RWPE1 (cell line): Measurements from ENCODE around the gene MORN3.
A peak's percentile ranks its signal among the peaks of the same experiment; 100 is the strongest.

Experiments
- CTCF ChIA-PET: fragments of 350-600 bp; sonication (Branson Sonifier 250); formaldehyde crosslinking; extraction: SDS; loops from one replicate; lab custom pipeline; 2021; lab: Yijun Ruan, JAX
- POLR2A ChIA-PET: fragments of 400-600 bp; formaldehyde crosslinking; extraction: SDS; loops from one replicate; lab custom pipeline; 2020; ENCODE audit warnings: antibody characterized with exemption; ENCODE audit not compliant: low non-redundant PET; lab: Yijun Ruan, JAX
- DNase-seq: peaks from one replicate; pipeline ENCODE4 v3.0.0; 2012; ENCODE audit warnings: low spot score
- H3K27ac ChIP-seq: fragments of 450-650 bp; 2 replicates; pipeline ENCODE4 v1.5.1; 2017
- TF ChIP-seq, protein P1 (sequence below): fragments of 450-650 bp; conservative IDR thresholded peaks from 2 replicates; pipeline ENCODE4 v1.5.1; 2017; ENCODE audit warnings: low read depth, mild to moderate bottlenecking

MORN3 gene

DNA sequence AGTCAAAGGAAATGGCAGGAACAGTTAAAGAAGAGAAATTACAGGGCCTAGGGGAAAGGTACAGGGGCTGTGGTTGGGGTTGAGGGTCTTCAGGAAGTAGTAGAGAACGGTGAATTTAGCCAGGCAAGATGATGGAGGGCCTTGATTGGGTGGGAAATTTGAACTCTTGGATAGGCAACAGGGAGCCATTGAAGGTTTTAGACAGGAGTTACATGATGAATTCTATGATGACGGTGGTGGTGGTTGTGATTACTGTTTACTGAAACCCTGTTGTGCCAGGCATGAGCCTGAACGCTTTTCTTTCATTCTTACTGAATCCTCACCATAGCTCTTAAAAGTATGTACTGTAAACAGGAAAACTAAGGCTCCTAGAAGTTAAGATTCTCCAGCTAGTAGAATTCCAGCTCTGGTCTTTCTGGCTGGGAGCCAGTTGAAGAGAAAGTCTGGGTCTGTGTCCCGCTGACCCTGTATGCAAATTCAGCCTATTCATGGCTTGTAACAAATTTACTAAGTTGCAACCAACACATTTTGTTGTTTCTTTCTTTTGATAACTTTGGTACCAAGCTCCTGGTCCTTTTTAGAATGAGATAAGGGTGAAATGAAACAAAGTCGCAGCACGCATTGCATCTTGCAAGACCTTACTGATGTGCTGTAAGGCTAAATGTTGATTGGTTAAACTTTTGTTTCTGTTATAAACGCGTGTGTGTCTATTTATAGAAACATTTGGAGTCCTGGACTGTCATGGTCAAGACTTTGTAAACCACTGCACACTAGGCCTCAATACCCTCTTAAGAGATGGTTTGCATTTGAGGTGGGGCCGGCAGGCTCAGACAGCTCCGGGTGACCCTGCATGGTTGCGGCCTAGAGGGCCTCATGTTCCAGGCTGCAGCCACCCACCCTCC lies 37.1 kb downstream of the MORN3 start:
- ChIA-PET CTCF (no interaction called here), POLR2A (no interaction called here)
- TF ChIP-seq, protein P1, sequence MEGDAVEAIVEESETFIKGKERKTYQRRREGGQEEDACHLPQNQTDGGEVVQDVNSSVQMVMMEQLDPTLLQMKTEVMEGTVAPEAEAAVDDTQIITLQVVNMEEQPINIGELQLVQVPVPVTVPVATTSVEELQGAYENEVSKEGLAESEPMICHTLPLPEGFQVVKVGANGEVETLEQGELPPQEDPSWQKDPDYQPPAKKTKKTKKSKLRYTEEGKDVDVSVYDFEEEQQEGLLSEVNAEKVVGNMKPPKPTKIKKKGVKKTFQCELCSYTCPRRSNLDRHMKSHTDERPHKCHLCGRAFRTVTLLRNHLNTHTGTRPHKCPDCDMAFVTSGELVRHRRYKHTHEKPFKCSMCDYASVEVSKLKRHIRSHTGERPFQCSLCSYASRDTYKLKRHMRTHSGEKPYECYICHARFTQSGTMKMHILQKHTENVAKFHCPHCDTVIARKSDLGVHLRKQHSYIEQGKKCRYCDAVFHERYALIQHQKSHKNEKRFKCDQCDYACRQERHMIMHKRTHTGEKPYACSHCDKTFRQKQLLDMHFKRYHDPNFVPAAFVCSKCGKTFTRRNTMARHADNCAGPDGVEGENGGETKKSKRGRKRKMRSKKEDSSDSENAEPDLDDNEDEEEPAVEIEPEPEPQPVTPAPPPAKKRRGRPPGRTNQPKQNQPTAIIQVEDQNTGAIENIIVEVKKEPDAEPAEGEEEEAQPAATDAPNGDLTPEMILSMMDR, result no peak
- H3K27ac ChIP-seq, result peak overlapping the region; percentile 11; the same call in 1 of the 2 replicates
- DNase-seq, result no peak

DNA sequence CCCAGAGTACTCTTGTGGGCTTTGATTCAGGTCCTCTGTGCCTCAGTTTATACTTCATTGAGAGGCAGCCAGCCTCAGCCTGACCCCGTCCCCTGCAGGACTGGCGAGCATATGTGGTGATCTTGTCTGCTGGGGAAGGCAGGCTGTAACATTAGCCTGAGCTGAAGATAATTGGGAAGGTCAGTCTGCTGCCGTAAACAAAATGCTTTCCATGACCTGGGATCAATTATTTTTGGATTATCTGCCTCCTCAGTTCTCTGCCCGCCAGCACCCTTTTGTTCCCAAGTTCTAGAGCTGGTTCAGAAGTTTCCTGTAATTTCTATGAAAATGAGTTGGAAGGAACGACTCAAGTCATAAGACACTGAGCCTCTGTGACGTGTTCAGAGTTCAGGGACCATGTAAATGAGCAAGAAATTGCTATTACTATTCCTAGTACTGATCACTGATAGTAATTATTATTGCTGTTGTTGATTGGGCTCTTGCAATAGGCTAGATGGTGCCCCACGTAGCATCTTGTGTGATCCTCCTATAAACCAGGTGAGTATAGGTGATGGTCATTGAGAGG lies 38.6 kb downstream of the MORN3 start:
- ChIA-PET POLR2A (no interaction called here), CTCF (interaction anchor here (0.6 kb wide), 2 partner anchors 113 to 400 kb away, joined by 3 read pairs; no protein-coding TSS in a partner anchor)
- TF ChIP-seq, protein P1, result no peak
- no peak overlapping the region; the same call in 1 of the 2 replicates for H3K27ac ChIP-seq
- no peak for DNase-seq

DNA sequence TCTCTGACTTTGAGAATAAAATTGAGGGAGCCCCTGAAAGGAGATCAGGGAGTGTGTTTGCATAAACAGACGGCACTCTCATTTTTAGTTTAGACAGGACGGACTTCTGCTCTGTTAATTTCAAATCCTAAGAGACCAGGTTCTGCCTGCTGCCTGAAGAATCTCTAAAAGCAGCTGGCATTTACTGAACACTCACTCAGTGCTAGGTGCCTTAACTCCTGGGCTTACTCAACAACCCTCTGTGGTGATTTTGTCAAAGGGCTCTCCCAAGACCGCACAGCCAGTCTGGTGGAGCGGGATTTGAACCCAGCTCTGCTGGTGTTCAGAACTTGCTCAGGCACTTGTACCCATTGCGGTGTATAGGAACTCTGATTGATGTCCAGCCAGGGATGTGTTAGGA lies 40.9 kb downstream of the MORN3 start:
- ChIA-PET CTCF (interaction anchor here (0.8 to 1.0 kb wide), 3 partner anchors 17 to 40 kb away, joined by 3 to 5 read pairs (median 3); no protein-coding TSS in a partner anchor), POLR2A (no interaction called here)
- TF ChIP-seq, protein P1, result no peak
- peak overlapping the region; percentile 89 for H3K27ac ChIP-seq
- no peak for DNase-seq

DNA sequence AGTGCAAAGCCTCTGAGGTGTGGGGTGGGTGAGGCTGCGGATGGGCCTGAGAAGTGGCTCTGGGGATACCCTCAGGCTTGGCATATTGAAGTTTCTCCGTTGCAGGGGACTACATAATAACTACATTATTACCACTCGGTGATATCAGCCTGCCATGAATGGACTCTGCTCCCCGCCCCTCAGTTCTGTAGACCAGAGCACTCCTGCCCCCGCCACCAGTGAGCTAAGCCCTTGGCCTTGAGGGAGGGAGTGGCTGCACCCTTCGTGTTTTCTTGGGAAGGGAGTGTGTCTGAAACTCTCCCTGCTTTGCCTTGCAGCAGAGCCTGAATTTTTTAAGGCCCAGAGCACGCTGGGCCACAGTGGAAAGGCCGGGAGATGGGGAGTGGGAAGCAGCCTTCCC lies 41.4 kb downstream of the MORN3 start:
- peak overlapping the region; percentile 89 for H3K27ac ChIP-seq
- CTCF ChIA-PET, result interaction anchor here (0.6 to 1.1 kb wide), 3 partner anchors 18 to 41 kb away, joined by 3 to 5 read pairs (median 3); no protein-coding TSS in a partner anchor
- no peak for DNase-seq
- TF ChIP-seq, protein P1, result no peak
- POLR2A ChIA-PET, result no interaction called here

DNA sequence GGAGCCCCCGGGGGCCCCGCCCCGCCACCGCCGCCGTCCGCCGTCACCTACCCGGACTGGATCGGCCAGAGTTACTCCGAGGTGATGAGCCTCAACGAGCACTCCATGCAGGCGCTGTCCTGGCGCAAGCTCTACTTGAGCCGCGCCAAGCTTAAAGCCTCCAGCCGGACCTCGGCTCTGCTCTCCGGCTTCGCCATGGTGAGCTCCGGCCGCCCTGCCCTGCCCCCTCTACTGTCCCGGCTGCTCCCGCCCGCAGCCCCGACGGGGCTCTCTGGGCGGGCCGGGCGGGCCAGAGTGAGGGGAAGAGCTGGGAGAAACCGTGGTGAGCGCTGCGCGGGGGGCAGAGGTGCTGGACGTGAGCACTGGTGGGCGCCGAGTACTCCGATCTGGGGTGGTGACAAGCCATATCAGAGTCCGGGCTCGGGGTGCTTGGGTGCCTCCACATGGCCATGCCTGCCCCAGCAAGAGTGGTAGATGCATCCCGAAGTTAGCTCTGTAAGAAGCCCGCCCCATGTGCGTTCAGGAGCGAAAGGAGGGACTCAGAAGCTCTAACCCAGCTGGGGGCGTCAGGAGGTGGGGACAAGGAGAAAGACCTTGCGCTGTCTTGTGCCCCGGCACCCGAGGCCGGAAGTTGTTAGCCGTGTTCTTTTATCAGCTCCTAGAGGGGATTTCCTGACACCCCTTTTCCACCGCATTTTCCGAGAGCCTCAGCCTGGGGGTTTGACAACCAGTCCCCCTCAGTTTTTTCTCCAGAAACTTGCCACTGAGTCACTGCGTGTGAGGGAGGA lies 42.4 kb downstream of the MORN3 start:
- POLR2A ChIA-PET, result interaction anchor here (0.5 to 0.6 kb wide), 2 partner anchors 53 to 135 kb away, joined by 3 read pairs; no protein-coding TSS in a partner anchor
- peak; percentile 54 for DNase-seq
- CTCF ChIA-PET, result interaction anchor here (0.6 to 3.3 kb wide), 4 partner anchors 10 to 320 kb away, joined by 3 to 23 read pairs (median 8); no protein-coding TSS in a partner anchor
- peak overlapping the region; percentile 89 for H3K27ac ChIP-seq
- TF ChIP-seq, protein P1, result 0 out of 2 replicates have a peak, but pooled peaks have one; percentile 20
